ENCODE results near the gene BBX.

BBX gene

DNA sequence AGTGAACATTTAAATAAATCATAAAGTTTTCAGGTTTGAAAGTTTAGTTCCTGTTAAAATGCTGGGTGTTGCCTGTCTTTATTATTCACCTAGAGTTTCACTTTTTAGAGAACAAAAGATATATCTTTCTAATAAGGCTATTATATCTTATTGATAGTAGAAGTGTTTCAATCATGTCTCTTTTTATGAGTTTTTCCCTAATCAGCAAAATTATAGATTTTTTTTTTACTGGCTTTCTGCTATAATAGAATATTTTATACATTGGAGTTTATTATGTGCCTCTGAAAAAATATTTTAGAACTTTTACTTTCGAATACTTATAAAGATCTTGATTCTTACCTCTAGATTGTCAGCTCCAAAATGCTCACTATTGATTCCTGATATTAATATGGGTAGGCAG, 131.5 kb downstream of the BBX start:
- no peak for DNase-seq (ENCODE audit: low spot score)

DNA sequence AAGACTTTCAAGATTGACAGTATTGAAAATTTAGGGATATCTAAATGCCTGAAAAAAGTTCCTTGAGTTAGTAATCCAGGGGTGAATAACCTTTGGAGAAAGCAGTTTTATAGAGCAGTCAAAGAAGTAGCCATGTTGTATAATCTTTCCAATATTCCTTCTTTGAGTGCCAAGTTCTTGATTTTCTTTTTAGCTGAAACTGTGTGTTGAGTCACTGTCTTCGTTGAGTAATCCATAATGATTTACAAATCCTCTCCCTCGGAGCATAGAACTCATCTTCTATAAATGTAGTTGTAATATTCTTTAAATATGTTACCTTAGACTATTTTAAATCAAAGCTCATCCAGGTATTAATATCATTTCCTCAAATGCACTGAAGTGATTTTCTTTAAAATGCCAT, 135.2 kb downstream of the BBX start:
- DNase-seq (ENCODE audit: low spot score), result no peak

DNA sequence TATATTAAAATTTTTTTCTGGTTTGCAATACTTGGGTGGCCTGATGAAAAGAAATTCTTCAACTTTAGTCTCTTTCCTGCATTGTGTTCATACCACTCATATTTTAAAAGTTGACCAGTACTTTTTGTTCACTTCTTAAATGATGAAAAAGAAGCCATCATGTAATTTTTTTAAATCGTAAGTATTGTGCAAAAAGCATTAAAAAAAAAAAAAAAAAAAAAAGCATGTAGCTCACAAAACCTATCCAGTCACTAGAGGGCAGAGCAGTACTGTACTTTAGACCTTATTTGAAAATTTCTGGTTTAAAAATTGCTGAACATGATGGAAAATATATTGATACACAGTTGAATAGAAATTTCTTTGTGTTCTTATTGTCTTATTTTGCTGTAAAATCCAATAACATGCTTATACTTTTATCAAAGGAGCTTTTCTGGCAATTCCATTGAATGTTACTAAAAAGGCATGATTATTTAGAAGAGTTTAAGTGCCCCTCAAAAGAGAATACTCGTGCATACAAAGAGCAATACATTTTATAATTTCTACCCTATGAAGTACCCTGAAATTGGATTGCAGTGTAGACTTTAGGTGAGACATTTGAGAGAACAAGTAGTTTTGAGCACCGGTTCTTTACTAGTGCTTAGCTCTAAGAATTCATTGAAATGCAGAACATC, 137.7 kb downstream of the BBX start:
- DNase-seq (ENCODE audit: low spot score), result peak; percentile 63

DNA sequence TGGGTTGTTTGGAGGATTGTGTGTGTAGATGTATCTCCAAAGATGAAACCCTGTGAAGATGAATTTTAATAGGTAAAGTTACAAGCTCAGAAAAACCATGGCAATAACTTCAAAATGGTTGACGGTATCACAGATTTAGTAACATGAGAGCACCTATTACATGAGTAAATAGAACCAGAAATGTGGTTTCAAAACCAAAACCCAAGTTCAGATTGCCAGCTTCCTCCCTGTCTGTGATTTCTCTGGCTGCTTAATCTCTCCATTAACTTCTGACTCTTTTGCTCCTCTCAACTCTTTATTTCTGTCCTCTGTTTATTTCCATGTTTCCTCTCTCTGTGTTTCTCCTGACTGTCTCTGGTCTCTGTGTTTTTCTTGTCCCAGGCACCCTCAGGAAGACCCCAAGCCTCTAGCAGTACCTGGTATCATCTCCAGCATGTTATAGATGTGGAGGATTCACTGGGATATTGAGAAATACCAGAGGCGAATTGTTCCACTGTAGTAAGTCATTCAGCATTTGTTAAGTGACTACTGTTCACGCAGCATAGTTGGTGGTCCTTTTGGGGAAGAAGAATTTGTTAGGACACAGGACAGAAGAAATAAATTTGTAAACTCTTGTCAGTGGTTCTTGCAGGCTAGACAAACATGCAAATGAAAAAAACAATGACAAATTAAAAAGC, 138.8 kb downstream of the BBX start:
- no peak for DNase-seq (ENCODE audit: low spot score)

DNA sequence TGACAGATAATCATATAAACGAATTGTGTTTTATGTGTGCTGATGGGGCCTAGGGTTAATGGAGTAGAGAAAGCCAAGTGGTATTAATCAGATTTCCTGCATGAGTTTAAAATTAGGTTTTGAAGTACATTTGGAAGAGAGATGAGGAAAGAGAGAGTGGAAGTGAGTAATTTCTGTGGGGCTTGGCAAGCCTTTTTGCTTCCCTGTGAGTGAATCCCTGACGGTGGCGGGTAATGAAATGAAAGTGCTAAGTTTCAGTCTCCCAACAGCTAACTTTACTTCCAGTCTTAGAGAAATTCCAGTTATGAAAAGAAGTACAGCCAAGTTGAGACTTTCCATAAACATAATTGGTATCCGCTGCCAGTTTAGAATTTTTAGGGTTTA, 139.4 kb downstream of the BBX start:
- DNase-seq (ENCODE audit: low spot score), result no peak

DNA sequence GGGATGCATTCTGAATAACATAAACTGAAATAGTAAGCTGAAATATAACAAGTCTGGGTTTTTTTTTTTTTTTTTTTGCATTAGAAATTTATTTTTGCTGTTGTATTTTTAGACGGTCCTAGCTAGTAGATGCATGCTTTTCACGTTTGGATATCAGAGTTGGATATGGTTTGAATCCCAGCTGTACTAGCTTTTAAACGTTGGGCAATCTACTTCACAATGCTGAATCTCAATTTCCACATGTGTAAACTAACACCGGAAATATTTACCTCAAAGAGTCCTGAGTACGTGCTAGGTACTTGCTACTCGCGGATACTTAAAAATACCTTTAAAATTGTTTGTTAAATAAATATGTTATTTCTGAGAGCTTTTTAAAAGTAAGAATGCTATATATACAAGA, 139.8 kb downstream of the BBX start:
- DNase-seq (ENCODE audit: low spot score), result no peak

DNA sequence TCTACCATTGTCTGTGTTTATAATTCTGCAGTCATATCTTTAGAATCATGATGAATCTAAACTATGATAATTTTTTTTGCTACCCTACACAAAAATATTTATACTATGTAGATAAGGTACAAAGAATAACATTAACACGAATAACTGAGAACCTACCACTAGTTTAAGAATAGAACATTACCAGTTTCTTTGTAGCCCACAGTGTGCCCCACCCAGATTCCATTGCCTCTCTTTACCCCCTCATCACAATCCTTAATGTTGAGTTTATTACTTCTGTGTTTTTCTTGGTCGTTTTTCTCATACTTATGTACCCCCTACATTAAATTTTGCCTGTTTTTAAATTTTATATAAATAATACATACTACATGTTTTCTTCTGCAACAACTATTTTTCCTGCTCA, 140.5 kb downstream of the BBX start:
- no peak for DNase-seq (ENCODE audit: low spot score)

DNA sequence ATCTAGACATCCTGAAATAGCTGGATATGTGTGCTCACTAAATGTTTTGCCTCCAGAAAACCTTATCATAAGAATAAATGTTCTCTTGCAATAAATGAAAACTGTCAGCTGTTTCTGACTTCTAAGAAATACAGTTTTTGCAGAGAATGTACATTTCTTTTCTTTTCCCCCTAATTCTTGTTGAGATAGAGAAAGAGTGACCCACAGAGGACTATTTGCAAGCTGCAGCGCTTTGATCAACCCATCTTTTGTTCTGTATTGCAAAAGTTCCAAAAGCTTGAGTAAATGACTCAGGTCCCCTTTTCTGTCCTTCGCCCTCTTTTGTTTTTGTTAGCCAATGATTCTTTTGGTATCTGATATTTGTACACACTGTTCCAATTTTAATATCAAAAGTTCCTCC, 141.9 kb downstream of the BBX start:
- no peak for DNase-seq (ENCODE audit: low spot score)

DNA sequence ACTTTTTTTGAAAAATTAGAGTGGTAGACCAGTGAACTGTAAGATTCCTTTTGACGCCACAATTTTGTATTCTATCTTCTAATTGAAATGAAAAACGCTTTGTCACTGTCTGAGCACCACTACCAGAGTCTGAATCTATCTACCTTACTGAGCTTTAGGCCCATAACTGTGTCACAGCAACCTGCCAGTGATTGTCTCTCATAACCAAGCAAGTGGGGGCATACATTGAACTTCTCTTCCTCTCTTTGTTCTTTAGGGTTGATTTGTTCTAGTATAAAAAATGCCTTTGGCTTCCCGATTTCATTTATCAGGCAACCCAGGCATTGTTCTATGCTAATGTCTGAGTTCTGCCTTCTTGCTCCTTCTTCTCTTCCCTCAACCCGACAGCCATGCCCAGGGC, 142.6 kb downstream of the BBX start:
- DNase-seq (ENCODE audit: low spot score), result no peak

DNA sequence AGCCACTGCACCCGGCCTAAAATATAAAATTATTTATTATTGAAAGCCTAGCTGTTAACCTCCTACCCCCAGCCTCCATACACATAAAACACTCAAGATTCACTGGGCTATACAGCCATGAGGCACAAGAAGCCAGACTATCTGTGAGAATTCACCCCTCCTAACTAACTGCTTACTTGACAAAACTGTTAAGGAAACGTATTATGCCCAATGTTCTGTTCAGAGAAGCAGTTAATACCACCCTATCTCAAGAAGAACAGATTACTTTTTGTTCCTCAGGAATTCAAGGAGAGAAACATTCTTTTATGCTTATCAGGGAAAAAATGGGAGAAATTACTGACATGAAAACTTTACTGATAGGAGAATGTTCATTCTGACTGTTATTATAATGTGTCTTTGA, 144.1 kb downstream of the BBX start:
- no peak for DNase-seq (ENCODE audit: low spot score)

DNA sequence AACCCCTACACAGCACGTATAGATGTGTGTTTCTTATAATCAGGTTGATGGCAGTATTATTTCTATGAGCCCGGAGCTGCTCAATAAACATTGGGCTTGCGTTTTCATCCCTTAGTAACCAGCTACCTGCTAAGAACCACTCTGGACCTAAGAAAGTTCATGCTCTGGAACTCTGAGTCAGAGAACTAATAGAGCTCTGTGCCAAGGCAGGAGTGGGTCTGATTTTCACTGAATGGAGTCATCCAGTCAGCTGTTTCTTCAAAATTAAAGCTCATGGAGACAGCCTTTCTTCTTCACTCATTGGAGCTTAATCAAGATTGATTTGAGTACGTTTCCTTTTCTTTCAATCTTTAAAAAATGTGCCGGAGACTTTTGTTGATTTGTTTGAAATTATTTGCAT, 145.7 kb downstream of the BBX start:
- no peak for DNase-seq (ENCODE audit: low spot score)

DNA sequence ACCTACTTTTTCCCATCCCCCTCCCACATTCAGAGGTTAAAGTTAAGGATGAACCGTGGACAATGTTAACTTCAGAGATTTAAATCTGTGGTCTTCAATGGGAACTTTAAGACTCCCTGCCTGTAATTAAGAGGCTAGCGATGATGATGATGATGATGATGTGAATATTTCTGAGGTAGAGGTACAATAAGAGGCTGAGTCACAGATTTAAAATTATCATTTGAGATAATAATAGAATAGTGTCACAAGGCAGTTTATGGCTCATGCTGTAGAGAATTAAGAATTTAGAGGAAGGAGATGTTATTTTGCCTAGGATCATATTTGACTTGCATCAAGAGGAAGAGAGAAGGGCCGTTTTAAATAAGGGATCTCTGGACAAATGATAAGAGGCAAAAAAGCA, 146.2 kb downstream of the BBX start:
- DNase-seq (ENCODE audit: low spot score), result no peak

DNA sequence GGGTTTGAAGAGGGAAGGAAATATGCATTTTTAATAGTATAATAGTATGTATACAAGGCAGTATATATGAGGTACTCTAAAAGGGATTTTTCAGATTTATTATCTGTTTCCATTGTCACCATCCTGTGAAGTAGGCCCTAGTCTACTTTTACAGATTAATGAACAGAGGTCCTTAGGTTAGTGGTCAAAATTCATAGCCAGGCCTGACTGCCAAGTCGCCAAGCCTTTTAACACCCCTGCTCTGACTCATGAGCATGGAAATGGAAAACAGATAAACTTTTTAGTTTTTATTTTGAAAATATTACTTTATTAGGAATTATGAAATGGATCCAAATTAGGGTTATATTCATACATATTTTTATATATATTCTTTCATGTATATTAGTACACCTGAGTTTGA, 146.9 kb downstream of the BBX start:
- DNase-seq (ENCODE audit: low spot score), result no peak

DNA sequence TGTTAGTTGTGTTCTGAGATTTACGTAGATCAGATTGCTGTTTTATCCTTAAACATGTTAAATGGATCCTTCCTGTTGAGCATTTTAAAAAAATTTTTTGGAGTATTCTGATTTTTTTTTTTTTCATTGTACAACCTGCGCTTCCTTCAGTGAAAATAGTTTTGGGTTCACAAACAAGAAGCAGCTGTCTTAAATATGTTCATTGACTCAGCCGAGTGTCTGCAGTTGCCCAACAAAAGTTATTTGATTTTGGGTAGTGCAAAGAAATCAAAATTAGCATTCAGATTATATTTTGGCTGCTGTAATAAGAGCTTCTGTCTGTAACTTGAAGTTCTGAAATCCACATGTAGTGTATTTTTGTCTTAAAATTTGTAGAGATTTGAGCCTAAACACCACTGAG, 148.2 kb downstream of the BBX start:
- DNase-seq (ENCODE audit: low spot score), result no peak

DNA sequence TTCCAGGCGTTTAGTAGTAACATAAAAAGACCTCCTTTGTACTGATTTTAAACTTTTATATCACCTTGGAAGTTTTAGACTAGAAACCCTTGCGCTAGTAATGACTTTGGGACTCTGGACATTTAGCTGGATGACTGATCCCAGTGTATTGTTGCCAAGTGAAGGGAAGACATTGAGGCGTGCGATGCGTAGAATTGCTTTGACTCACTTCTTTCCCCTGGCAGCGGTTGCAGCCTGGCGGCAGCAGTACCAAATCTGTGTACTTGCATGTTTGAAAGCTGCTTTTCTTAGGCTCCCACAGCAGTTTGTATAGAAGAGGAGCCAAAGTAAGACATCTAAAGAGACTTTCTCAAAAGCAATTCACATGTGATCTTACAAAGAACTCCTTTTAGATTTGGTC, 151.6 kb downstream of the BBX start:
- no peak for DNase-seq (ENCODE audit: low spot score)

DNA sequence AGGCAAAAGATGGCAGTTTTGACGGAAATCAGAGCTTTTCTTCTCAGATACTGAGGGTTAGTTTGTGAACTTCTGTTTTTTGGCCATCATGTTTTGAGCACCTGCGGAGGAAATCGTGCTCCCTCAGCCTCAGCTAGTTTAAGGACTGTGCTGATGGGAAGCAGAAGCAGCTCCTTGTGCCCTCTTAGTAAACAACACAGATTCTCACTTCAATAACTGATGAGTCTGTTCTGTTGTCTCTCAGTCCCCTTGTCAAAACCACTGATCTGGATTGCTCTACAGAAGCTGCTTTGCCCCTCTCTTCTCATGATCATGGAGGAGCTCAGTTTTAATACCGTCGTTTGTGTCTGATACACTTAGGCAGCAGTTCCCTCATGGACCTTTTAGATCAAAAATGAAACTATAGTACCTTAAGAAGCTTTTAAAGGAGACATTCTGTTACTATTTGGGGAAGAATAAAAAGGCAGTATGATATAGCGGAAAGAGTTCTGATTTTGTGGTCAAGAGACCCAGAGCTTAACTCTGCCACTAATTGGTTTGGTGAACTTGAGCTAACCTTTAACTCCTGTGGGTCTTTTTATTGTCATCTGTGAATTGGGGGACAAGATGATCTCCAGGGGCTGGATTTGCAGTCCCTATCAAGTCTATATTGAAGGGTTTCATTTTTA, 152.6 kb downstream of the BBX start:
- DNase-seq (ENCODE audit: low spot score), result peak; percentile 70

DNA sequence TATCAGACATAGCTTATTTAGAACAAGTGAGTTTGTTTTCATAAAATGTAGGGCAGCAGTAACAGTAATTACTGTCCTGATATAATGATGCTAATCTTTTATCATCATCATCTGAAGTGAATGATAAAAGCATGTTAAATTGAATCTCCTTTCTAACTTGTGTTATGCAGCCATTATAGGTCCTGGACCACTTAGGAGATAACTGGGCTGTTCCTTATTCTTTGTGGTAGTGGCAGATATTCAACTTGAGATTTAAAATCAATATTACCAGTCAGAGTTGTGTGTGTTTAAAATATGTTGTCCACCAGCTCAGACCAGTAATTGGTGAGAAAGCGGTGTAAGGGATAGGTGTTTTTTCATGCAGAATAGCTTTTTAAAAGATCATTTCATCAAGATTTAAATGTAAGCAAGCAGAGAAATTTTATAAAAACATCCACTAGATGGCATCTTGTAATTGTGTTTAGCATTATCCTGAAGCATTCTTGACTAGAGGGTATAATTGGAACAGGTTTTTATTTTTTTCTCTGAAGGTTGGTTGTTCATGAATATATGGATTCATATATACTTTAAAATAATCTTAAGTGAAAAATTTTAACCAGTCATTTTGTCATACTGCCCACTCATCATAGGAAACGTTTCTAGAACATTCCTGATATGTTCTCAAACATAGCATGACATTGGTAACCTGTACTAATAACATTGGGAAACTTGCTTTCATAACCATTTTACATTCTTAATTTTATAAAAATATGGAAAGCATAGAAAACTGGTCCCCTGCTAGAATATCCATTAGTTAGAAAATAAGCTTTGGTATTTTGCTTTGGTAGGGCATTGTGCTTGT, 153.9 kb downstream of the BBX start:
- peak; percentile 60 for DNase-seq (ENCODE audit: low spot score)

DNA sequence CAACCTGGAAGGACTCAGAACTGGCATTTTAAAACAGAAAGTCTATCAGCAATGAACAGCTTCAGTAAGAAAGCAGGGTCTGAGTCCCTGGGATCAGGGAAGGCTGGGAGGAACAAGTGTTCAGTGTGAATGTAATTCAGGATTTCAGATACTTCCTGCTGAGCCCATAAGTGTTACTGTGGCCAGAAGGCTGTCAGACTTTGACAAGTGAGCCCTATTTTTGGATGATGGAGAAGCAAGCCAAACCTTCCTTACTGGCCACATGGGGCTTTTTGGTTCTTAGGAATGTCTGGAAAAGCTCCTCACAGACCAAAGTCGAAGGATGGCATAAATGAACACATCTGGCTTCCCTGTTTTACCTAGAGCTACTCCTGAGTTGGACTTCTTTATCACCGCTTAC, 157.2 kb downstream of the BBX start:
- DNase-seq (ENCODE audit: low spot score), result no peak

DNA sequence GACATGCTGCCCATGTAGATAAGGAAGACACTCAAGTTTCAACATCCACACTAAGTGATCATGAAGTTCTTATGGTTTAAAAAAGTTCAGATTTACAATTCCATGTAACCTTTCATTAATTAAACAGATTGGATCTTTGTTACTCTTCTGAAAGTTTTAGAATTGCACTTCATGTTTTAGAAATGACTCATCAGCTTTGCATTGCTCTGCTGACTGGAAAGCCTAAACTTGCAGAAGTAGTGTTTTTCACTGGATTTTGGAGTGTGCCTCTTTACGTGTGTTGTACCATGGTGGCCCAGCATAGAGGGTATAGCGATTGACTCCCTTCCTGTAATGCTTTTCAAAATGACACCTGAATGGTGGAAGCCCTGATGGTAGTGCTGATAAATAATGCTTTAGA, 157.9 kb downstream of the BBX start:
- DNase-seq (ENCODE audit: low spot score), result no peak

DNA sequence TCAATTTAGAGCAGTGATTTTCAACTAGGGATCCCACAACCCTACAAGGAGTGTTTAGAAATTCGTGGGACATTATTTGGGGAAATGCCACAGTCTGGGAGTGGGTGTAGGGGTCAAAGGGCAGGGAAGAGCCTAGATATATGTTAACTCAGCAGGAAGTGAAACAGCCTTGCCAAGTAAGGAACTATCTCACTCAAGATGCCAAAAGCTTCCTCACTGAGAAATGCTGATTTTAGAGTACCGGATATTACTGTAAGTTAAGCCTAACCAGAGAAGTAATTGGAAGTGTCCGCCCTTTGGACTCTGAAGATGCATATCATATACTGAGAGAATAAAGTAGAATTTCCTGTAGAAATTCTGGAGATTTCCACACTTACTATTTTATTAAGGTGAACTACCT, 158.6 kb downstream of the BBX start:
- DNase-seq (ENCODE audit: low spot score), result no peak

DNA sequence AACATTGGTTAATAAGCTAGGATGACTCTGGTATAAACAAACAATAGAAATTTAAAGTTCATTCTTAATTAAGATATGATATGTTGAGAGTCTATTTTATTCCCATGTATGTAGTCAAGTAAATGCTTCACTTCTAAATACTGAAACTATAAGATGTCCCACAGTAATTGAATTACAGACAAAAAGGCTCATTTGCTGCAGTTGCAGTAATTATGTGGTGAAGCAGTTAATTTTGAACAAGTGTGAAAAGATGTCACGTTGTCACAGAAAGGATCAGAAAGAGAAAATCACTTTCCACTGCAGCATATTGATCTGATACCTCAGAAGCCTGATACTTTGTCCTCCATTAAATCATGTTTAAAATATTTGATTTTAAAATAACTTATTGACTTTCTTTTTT, 159.8 kb downstream of the BBX start:
- no peak for DNase-seq (ENCODE audit: low spot score)

DNA sequence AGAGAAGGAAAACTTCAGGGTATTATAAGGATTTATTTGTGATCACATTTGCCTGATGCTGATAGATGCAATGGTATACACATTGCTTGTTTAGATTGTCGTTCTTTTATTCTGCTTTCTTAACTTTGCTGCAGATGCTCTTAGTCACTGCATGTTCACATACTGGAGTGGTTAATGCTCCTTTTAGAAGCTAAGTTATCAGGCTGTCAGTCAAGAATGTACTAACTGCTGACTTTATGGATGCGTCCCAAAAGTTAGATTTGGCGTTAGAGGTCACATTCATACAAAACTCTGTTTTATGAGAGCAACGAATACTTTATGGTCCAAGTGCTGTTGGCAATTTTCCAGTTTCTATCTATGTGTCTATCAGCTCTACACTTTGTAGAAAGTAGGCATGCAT, 160.7 kb downstream of the BBX start:
- no peak for DNase-seq (ENCODE audit: low spot score)

DNA sequence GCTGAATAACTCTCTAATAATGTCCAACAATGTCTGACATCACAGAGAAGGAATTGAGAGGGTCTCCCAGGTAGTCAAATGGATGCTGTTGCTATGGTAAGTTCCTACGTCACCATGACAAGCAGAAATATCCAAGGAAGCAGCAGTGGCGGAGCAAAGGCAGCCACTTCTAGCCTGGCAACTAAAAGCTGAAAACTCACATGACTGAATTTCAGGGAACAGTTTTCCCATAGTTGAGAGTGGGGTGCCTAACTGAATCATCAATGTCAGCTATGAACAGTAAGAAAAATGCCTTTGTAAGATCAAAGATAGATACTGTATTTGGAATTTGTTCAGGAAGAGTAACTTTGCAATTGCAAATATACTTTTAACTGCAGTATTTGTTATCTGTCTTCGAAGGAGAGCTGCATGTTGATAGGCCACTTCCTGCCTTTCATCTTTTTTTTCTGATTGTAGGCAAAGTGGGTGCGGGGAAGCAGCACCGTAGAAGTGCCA, 161.7 kb downstream of the BBX start:
- no peak for DNase-seq (ENCODE audit: low spot score)

Measured in NAMALWA (cell line).